Natural killer cell (primary cell): Measurements from ENCODE around the gene ARL6IP4. TPM values are rescaled to one million over a fixed set of nuclear protein-coding genes. Genes with fewer than 3 reads are reported as not detected.

Experiments
- ATAC-seq, 3 donors: fragments of 150-1000 bp in 2 of 3; fragments of 200-7000 bp in 1 of 3; cut with Tn5 transposase; 1 replicate in 1 of 3; 2 replicates in 2 of 3; pipeline ENCODE4 v1.10.0; 2021; ENCODE audit warnings: mild to moderate bottlenecking in 2 of 3, moderate library complexity in 2 of 3
- DNase-seq, 2 donors: peaks; one replicate each; pipeline versions ENCODE4 v3.0.0 to v3.0.0-alpha.2; 2013 to 2021; ENCODE audit warnings: mixed read lengths in 1 of 2
- H3K27ac ChIP-seq: one replicate; pipeline ENCODE4 v1.5.1; 2013; ENCODE audit warnings: mild to moderate bottlenecking, low read length
- H3K27me3 ChIP-seq: one replicate; pipeline ENCODE4 v1.6.1; 2013; ENCODE audit warnings: low read length; ENCODE audit not compliant: control insufficient read depth, insufficient read depth
- H3K36me3 ChIP-seq: one replicate; pipeline ENCODE4 v1.6.1; 2013; ENCODE audit warnings: low read length; ENCODE audit not compliant: control insufficient read depth, insufficient read depth
- H3K4me1 ChIP-seq: one replicate; pipeline ENCODE4 v1.6.1; 2013; ENCODE audit warnings: low read length; ENCODE audit not compliant: control insufficient read depth, insufficient read depth
- H3K4me3 ChIP-seq: one replicate; pipeline ENCODE4 v1.5.1; 2013; ENCODE audit warnings: low read length
- H3K9me3 ChIP-seq: one replicate; pipeline ENCODE4 v1.6.1; 2013; ENCODE audit warnings: low read length; ENCODE audit not compliant: control insufficient read depth, insufficient read depth
- H3K27ac Mint-ChIP-seq, 2 donors: one replicate each; pipeline ENCODE4 v1.8.0; 2022; ENCODE audit warnings: mild to moderate bottlenecking in 2 of 2, mixed read lengths in 2 of 2, moderate library complexity in 1 of 2
- H3K27me3 Mint-ChIP-seq, 2 donors: one replicate each; pipeline ENCODE4 v1.8.0; 2022; ENCODE audit warnings: low read depth in 2 of 2, mixed read lengths in 2 of 2
- H3K36me3 Mint-ChIP-seq: one replicate; pipeline ENCODE4 v1.8.0; 2022; ENCODE audit warnings: mixed read lengths
- H3K4me1 Mint-ChIP-seq, 2 donors: one replicate each; pipeline ENCODE4 v1.8.0; 2022; ENCODE audit warnings: mixed read lengths in 2 of 2
- H3K4me3 Mint-ChIP-seq: one replicate; pipeline ENCODE4 v1.8.0; 2022; ENCODE audit warnings: mild to moderate bottlenecking, moderate library complexity, mixed read lengths
- H3K9me3 Mint-ChIP-seq, 2 donors: one replicate each; pipeline ENCODE4 v1.8.0; 2022; ENCODE audit warnings: mixed read lengths in 2 of 2
- WGBS: methylation state at CpG from one replicate; pipeline ENCODE4 v1.1.7; 2013; ENCODE audit warnings: missing lambda C conversion rate; ENCODE audit not compliant: insufficient coverage; 5-methylcytosine and 5-hydroxymethylcytosine counted together
- intact Hi-C: fragments of 100-400 bp; cut with micrococcal nuclease; formaldehyde crosslinking; loops from one replicate; pipeline ENCODE4 v1.14.2; 2022
- total RNA-seq, 4 donors: library from RNA; stranded (reverse); fragments of 120-200 nt in 1 of 4; gene quantifications; one replicate each; pipeline versions ENCODE4 v1.2.3 to v1.2.4, GENCODE V29; 2013 to 2022
- TF ChIP-seq, protein P1 (sequence below): fragments of 200-600 bp; IDR thresholded peaks from one replicate; pipeline ENCODE4 v1.8.0; 2022; ENCODE audit warnings: antibody characterized with exemption

The ARL6IP4 gene
- total RNA-seq, 3 donors from 2014 or later (not counting 1 experiment from before 2014, with no cell fraction given) = 97.2 to 136 (median 116) TPM

DNA sequence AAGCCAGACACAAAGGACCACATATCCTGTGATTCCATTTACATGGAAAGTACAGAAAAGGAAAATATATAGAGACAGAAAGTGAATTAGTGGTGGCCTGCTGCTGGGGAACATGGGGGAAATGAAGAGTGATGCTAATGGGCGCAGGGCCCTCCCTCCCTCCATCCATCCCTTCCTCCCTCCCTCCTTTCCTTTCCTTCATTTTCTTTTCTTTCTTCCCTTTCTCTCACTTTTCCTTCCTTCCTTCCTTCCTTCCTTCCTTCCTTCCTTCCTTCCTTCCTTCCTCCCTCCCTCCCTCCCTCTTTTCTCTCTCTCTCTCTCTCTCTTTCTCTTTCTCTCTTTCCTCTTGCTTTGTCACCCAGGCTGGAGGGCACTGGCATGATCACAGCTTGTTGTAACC, 37.3 kb downstream of the ARL6IP4 start:
- intact Hi-C loops = no loop called here
- TF ChIP-seq, protein P1, sequence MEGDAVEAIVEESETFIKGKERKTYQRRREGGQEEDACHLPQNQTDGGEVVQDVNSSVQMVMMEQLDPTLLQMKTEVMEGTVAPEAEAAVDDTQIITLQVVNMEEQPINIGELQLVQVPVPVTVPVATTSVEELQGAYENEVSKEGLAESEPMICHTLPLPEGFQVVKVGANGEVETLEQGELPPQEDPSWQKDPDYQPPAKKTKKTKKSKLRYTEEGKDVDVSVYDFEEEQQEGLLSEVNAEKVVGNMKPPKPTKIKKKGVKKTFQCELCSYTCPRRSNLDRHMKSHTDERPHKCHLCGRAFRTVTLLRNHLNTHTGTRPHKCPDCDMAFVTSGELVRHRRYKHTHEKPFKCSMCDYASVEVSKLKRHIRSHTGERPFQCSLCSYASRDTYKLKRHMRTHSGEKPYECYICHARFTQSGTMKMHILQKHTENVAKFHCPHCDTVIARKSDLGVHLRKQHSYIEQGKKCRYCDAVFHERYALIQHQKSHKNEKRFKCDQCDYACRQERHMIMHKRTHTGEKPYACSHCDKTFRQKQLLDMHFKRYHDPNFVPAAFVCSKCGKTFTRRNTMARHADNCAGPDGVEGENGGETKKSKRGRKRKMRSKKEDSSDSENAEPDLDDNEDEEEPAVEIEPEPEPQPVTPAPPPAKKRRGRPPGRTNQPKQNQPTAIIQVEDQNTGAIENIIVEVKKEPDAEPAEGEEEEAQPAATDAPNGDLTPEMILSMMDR = no peak
- Mint-ChIP-seq H3K36me3 (no peaks in the 10 kb centered on the region), H3K27me3 (no peaks in the 10 kb centered on the region), H3K4me1 (peaks cover 12 to 38% of the 10 kb centered on the region in 2 donors), H3K9me3 (no peaks in the 10 kb centered on the region), H3K27ac (peak overlapping the region in 1 of 2 donors; percentile 55), H3K4me3 (no peak overlapping the region)
- WGBS = 80% methylated on average over 1 of the region's 1 CpG
- H3K27ac ChIP-seq = no peak overlapping the region
- H3K36me3 ChIP-seq = no peaks in the 10 kb centered on the region
- H3K27me3 ChIP-seq = no peaks in the 10 kb centered on the region
- DNase-seq (no peak), ATAC-seq (no peak)
- H3K9me3 ChIP-seq = no peaks in the 10 kb centered on the region
- no peaks in the 10 kb centered on the region for H3K4me1 ChIP-seq
- no peak overlapping the region for H3K4me3 ChIP-seq

DNA sequence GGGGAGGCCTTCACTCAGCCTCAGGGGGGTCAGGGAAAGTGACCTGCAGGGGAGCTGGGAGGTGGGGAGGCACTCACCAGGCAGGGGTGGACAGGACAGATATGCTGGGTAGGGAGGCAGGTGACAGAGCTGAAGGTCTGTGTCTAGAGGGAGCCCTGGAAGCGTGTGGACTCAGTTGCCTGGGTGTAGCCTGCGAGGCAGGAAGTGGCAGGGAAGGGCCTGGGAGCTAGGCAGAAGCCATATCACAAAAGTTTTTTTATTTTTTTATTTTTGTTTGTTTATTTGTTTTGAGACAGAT, 39.3 kb downstream of the ARL6IP4 start:
- no peak for DNase-seq
- WGBS = 79% methylated on average over 2 of the region's 2 CpGs
- Mint-ChIP-seq H3K9me3 (no peaks in the 10 kb centered on the region), H3K36me3 (no peaks in the 10 kb centered on the region), H3K4me3 (no peak overlapping the region), H3K27me3 (no peaks in the 10 kb centered on the region), H3K27ac (peak overlapping the region; percentile 75), H3K4me1 (peaks cover 21 to 44% of the 10 kb centered on the region in 2 donors)
- H3K36me3 ChIP-seq = no peaks in the 10 kb centered on the region
- TF ChIP-seq, protein P1 = no peak
- H3K9me3 ChIP-seq = no peaks in the 10 kb centered on the region
- no peaks in the 10 kb centered on the region for H3K4me1 ChIP-seq
- intact Hi-C loops = no loop called here
- no peaks in the 10 kb centered on the region for H3K27me3 ChIP-seq
- ATAC-seq = no peak
- no peak overlapping the region for H3K27ac ChIP-seq
- no peak overlapping the region for H3K4me3 ChIP-seq

DNA sequence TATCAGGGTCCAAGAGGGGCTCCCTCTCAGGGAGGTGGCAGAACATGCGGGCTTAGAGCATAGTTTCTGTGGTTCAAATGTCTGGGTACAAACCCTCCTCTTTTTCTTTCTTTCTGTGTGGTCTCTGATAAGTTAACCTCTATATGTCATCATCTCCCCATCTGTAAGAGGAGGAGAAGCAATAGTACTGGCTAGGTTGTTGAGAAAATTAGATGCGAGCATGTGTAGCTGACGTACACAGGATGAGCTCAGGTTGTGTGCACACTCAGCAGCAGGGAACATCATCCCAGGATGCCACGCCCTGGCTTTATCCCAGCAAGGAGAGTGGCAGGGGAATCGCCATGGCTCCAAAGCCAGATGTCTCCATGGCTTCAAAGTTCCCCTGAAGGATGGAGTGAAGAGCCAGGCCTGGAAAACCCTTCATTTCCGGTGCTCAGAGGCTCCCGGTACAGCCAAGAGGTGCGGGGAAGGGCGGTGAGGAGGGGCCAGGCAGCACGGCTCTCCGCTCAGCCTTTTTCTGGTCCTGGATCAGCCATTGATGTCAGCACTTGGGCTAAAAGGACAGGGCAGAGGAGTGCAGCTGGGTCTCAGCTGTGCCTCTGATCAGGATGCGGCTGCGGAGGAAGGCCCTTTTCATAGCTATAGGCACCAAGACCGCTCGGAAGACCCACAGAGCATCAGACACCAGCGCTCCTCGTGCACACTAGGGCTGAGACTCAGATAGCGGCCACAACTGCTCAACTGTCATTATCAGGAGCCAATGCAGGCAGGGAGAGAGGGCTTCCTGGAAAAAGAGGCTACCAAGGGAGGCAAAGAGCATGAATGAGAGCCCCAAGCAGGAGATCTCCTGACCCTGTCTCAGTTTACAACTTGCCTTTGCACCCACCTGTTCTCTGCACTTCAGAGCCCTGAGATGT, 41.5 kb downstream of the ARL6IP4 start:
- Mint-ChIP-seq H3K9me3 (no peaks in the 10 kb centered on the region), H3K27me3 (no peaks in the 10 kb centered on the region), H3K4me3 (no peak overlapping the region), H3K36me3 (no peaks in the 10 kb centered on the region), H3K27ac (no peak overlapping the region), H3K4me1 (peaks cover 21 to 36% of the 10 kb centered on the region in 2 donors)
- Histone ChIP-seq H3K9me3 (no peaks in the 10 kb centered on the region), H3K4me1 (no peaks in the 10 kb centered on the region), H3K27ac (no peak overlapping the region), H3K36me3 (peaks cover under 1% of the 10 kb centered on the region), H3K27me3 (no peaks in the 10 kb centered on the region), H3K4me3 (no peak overlapping the region)
- WGBS = 94% methylated on average over 18 of the region's 18 CpGs
- ATAC-seq = no peak
- no peak for DNase-seq
- intact Hi-C loops = no loop called here
- TF ChIP-seq, protein P1 = no peak
